H4 (cell line): Measurements from ENCODE around the gene SMG1. TPM values are rescaled to one million over a fixed set of nuclear protein-coding genes. Genes with fewer than 3 reads are reported as not detected.
"Not testable (repeated sequence)": the region's sequence is repeated elsewhere in the genome, so short reads cannot be mapped to it uniquely, and the experiment has no call there.

Experiments used
- DNase-seq: peaks from one replicate; pipeline ENCODE4 v3.0.0-alpha.2; 2015; ENCODE audit warnings: low spot score
- total RNA-seq: library from RNA; depleted of rRNA; stranded (reverse); fragments of >200 nt; shearing (Covaris generic); gene quantifications from 2 replicates; pipeline ENCODE4 v1.2.3, GENCODE V29; 2014

Gene SMG1
- total RNA-seq, 1 experiment from 2014 or later: 14.5 TPM

GRCh38 chr16:18800293-18800692, 125.9 kb downstream of the SMG1 start:
- no peak for DNase-seq

- DNase-seq: no peak
Measured at GRCh38 chr16:18799500-18799899, 126.7 kb downstream of the SMG1 start.

DNA sequence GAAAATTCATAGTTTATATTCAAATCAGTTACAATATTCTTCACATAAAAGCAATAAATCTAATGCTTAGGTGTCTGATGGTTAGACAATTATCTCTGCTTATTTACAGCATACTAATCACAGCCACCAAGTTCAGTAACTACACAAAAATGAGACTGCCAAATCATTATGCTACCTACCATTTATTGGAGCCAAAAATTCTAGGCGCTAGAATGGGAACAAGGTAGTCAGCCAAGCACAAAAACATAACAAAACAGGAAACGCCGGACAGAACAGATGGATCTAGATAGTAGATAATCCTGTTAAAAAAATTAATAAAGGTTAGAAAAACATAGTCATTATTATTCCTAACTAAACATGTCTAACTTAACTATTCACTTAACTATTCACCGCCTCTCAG, 128.5 kb downstream of the SMG1 start:
- DNase-seq: no peak

GRCh38 chr16:18796377-18796776, 129.8 kb downstream of the SMG1 start:
- DNase-seq: no peak

GRCh38 chr16:18792836-18793433, 133.3 kb downstream of the SMG1 start:
- no peak for DNase-seq

DNA sequence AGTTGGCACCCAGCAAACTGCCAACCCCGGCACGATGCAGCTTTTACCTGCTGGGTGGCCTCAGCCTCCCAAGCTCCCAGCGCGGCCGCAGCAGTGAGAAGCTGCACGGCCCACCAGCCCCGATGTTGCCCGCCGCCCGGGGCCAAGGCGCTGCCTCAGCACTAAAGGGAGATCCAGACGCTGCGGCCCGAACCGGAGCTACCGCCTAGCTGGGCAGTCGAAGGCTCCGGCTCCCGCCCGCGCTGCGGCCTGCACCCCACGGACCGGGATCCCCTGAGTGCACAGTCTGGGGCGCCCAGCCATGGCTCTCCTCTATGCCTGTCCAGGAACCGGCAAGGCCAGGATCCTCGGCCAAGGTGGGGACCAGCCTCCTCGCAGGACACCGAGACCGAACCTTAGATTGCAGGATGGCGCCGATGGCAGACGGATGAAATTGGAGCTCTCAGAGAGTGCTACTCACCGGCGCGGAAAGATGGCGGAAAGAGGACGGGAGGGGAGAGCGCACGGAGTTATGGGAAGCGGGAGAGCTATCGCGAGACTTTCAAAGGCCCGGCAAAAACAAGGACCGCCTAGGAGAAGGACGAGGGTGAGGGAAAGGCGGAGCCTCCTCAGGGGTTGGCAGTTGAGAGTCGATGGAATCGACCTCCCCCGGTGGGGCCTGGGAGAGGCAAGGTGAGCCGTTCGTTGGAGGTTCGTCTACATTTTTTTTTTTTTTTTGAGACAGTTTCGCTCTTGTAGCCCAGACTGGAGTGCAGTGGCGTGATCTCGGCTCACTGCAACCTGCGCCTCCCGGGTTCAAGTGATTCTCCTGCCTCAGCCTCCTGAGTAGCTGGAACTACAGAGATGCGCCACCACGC, 136.1 kb downstream of the SMG1 start, which contains the start of gene RPS15A:
Gene RPS15A (minus strand): TSS at position 485 of the 857 bp plus-strand sequence. CDS start 1,221 bp downstream, outside the sequence.
- peak; percentile 96 for DNase-seq

GRCh38 chr16:18789515-18789849, 136.7 kb downstream of the SMG1 start:
- DNase-seq: no peak

DNA sequence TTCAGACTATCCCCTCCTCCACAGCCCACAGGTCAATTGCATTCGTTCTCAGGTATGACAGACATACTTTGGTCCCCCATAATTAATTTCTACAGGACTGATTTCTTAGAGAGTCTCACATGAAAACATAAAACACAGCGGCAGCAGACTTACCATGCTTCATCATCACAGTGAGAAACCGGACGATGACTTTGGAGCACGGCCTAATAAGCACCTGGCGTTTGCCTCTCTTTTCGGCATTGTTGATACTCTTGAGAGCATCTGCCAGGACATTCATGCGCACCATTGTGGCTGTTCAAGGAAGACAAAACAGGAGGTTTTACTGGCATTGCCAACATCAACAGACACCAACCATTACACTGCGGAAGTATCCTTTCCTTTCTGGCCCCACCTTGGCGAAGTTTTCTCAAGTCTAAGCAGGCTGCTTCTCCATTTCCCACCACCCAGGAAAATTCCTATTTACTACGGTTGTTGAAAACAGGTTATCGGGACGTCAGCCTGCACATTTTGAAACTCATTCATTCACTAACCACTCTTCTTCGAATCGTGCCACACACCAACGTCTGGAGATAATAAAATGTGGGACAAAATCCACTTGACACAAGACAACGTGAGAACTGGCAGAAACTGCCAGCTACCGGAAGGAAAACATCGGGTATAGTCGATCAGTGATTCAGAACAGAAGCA, 137.2 kb downstream of the SMG1 start:
- DNase-seq: no peak

DNA sequence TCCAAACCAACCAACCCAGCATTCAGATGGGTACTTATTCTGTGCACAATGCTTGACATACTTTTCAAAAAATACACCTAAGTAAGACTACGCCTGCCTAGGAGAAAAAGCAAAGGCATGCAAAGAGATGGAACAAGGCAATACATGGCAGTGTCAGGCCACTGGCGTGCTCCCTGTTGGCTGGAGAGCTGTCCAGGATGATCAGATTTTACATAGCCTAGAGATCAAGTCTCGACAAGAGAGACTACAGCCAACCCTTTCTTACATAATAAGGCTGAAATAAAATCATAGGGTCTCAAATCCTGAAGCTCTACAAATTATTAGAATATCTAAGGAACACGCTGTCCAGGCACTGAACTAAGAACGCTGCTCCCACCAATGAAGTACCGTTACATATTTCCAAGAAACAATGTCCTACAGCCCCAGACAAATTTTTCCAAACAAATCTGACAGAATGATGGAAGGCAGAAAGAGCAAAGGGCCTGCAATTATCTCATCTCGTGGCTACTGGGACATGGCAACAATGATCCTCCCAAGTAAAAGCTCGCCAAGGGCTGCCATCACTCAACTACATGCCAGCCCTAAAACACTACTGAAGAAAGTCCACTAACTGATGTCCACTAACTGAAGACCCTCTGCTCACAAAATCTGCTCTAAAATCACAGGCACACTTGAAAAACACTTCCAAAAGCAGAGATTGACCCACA, 141.1 kb downstream of the SMG1 start:
- no peak for DNase-seq

DNA sequence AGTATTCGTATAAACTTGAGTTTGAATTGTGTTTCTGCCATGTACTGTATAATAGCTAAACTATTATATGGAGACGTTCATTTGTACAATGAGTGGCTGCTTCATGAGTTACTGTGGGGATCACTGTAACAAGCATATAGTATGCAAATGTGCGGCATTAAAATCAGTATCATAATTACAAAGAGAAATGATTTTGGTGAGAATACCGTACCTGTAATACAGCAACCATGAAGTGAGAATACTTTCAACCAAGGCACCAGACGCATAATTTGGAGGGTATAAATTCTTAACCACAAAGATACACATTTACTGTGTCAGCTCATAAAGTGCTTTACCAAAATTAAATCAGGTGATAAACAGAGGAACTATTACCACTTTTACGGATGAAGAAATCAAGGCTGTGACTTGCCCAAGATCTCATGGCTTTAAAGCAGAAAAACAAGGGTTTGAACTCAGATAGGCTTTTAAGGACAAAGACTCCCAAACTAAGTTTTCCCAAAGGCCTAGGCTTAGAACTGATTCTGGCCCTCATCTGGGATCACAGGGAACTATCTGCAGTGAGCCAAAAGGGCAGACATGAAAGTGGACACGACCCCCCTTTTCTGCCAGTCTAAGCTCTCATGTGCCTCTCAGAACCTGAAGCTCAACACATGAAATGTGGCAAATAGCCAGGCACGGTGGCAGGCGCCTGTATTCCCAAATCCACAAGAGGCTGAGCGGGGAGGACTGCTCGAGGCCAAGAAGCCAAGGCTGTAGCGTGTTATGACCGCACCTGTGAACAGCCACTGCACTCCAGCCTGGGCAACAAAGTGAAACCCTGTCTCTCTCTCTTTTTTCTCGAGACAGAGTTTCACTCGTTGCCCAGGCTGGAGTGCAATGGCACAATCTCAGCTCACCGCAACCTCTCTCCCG, 142.5 kb downstream of the SMG1 start:
- no peak for DNase-seq

DNA sequence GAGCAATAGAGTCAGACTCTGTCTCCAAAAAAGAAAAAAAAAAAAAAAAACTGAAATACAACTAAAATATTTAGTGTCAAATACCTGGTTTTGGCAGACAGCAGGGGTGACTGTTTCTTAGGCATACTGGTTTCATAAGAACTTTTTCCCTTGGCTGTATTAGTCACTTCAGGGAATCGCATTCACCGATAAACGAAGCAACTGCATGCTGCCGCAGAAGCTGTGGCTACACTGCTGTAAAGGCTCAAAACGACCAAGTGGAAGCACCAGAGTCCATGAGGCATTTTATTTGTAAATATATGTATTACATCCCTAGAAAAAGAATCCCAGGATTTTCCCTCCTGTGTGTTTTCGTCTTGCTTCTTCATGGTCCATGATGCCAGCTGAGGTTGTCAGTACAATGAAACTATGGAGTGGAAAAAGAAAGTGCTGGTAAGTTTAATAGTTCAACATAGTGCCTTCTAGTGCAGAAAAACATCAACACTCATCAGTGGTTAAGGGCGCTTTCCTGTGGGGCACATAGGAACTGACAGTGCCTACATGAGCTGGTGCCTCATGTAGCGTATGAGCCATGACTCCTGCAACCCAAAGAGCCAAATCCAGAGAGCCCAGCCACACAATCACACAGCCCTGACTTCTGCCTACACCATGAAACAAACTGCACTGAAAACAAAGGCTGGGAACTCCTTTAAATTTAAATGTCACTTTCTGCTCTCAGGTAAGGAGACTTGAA, 143.3 kb downstream of the SMG1 start:
- DNase-seq: no peak

GRCh38 chr16:18781232-18781631, 145.0 kb downstream of the SMG1 start:
- not testable (repeated sequence) for DNase-seq

DNA sequence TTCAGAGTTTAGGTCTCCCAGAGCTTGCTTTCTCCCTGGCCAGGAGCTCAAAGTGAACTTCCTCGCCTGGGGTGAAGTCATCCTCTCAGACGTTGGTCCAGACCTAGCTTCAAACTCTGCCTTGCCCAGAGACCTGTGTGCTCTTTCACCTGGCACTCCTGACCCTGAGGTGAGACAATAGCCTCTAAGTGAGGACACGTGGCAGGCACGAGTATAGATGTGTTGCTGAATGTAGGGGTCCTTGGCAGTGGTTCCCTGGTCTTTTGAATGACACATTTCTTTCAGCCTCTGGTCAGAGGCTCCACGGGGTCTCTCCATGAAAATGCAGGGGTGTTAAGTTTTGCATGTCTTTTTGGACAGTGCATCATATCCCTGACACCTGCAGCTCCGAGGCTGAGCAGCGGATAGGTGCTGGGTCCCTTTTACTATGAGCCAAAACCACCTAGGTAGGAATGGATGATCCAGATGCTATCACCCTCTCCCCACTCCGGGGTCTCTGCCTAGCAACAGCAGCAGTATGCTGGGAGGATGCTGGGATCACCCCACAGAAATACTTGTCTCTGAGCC, 145.7 kb downstream of the SMG1 start:
- not testable (repeated sequence) for DNase-seq

DNA sequence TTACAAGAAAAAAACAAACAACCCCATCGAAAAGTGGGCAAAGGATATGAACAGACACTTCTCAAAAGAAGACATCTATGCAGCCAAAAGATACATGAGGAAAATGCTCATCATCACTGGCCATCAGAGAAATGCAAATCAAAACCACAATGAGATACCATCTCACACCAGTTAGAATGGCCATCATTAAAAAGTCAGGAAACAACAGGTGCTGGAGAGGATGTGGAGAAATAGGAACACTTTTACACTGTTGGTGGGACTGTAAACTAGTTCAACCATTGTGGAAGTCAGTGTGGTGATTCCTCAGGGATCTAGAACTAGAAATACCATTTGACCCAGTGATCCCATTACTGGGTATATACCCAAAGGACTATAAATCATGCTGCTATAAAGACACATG, 148.5 kb downstream of the SMG1 start:
- DNase-seq: not testable (repeated sequence)

- DNase-seq: not testable (repeated sequence)
Measured at GRCh38 chr16:18776334-18776733, 149.9 kb downstream of the SMG1 start.

DNA sequence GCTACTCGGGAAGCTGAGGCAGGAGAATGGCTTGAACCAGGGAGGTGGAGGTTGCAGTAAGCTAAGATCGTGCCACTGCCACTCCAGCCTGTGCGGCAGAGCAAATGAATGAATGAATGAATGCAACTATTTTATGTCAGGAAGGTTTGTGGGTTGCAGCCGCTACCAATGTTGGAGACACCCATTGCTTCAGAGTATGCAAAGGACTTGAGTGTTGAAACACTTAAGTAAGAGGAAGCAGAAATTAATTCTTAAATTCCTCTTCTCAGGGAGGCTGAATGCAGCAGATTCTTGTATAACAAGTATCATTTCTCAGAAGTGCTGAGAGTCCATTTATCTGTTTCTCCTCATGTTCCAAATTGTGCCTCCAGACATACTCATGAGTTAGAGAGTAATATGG, 151.6 kb downstream of the SMG1 start:
- DNase-seq: not testable (repeated sequence)

- DNase-seq: not testable (repeated sequence)
Measured at GRCh38 chr16:18772171-18772570, 154.0 kb downstream of the SMG1 start.

- not testable (repeated sequence) for DNase-seq
Measured at GRCh38 chr16:18770336-18770962, 155.8 kb downstream of the SMG1 start.

GRCh38 chr16:18767217-18767616, 159.0 kb downstream of the SMG1 start:
- not testable (repeated sequence) for DNase-seq
